Naive thymus-derived CD8-positive, alpha-beta T cell (primary cell): Measurements from ENCODE around the gene C5orf34. TPM values are rescaled to one million over a fixed set of nuclear protein-coding genes. Genes with fewer than 3 reads are reported as not detected.
"Not testable (repeated sequence)": the region's sequence is repeated elsewhere in the genome, so short reads cannot be mapped to it uniquely, and the experiment has no call there.

Source experiments
- ATAC-seq, 2 donors: fragments of 150-1000 bp; cut with Tn5 transposase in 1 of 2; sonication (Bioruptor Pico), chemical (Tn5 transposase) in 1 of 2; 1 replicate in 1 of 2; 2 replicates in 1 of 2; pipeline ENCODE4 v1.10.0; 2021; ENCODE audit warnings: mild to moderate bottlenecking in 2 of 2, moderate library complexity in 2 of 2
- POLR2A ChIA-PET: fragments of 350-600 bp; sonication (Branson Sonifier 250); formaldehyde crosslinking; loops from one replicate; lab custom pipeline; 2021; ENCODE audit warnings: antibody characterized with exemption; lab: Charles Lee
- DNase-seq, 10 donors: peaks; one replicate each; pipeline versions ENCODE4 v3.0.0 to v3.0.0-alpha.2; 2020 to 2022
- H3K27ac Mint-ChIP-seq, 10 donors: one replicate each; pipeline ENCODE4 v1.8.0; 2020 to 2022; ENCODE audit warnings: mild to moderate bottlenecking in 10 of 10, mixed read lengths in 10 of 10, moderate library complexity in 4 of 10, inconsistent platforms in 1 of 10
- H3K27me3 Mint-ChIP-seq, 5 donors: one replicate each; pipeline ENCODE4 v1.8.0; 2021 to 2022; ENCODE audit warnings: mixed read lengths in 5 of 5
- H3K36me3 Mint-ChIP-seq, 3 donors: one replicate each; pipeline ENCODE4 v1.8.0; 2020 to 2022; ENCODE audit warnings: mixed read lengths in 3 of 3, mild to moderate bottlenecking in 2 of 3, inconsistent platforms in 1 of 3
- H3K4me1 Mint-ChIP-seq, 4 donors: one replicate each; pipeline ENCODE4 v1.8.0; 2021 to 2022; ENCODE audit warnings: mixed read lengths in 4 of 4
- H3K4me3 Mint-ChIP-seq, 10 donors: one replicate each; pipeline ENCODE4 v1.8.0; 2020 to 2022; ENCODE audit warnings: mild to moderate bottlenecking in 10 of 10, mixed read lengths in 10 of 10, moderate library complexity in 6 of 10, inconsistent platforms in 1 of 10
- H3K9me3 Mint-ChIP-seq, 9 donors: one replicate each; pipeline ENCODE4 v1.8.0; 2020 to 2022; ENCODE audit warnings: mixed read lengths in 9 of 9, mild to moderate bottlenecking in 3 of 9, inconsistent platforms in 1 of 9, moderate library complexity in 1 of 9
- polyA plus RNA-seq, 3 donors: library from polyadenylated mRNA; unstranded; fragments of 300-500 nt; fragmentation: Illumina TruSeq; gene quantifications; one replicate each; pipeline ENCODE4 v1.2.3, GENCODE V29; 2021
- total RNA-seq, 8 experiments: library from RNA in 2 of 8; stranded (reverse) in 2 of 8; gene quantifications; one replicate each; pipeline ENCODE4 v1.2.3 and lab custom pipeline; 2021 to 2026

C5orf34 gene
- total and polyA plus RNA-seq, 5 experiments from 2014 or later, result 0.77 to 7.4 (median 2.0) TPM

DNA sequence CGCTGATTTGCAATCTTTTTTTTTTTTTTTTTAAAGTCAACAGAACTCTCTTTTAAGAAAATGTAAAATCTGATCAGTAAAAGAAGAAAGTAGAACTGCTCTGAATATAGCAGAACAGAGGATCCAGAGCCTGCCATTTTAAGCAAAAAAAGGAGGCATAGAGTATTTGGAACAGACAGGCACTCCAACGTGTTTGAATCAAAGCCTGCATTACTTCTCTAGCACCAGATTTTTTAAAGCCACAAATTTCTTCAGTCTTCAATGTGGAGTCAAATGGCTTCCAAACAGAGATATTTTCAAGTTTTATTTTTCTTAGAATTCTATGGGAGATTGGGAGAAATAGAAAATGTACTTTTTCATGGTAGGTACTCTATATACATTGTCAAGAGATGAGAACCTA, 36.8 kb upstream of the C5orf34 start:
- POLR2A ChIA-PET, result no interaction called here
- H3K4me1 Mint-ChIP-seq, result peaks cover 6 to 26% (median 15%) of the 10 kb centered on the region in 4 donors
- H3K27ac Mint-ChIP-seq, result peak overlapping the region in 1 of 10 donors; percentile 6
- no peak for ATAC-seq
- no peaks in the 10 kb centered on the region for H3K27me3 Mint-ChIP-seq
- H3K36me3 Mint-ChIP-seq, result peaks cover 0 to 47% (median 4%) of the 10 kb centered on the region in 3 donors
- no peak overlapping the region for H3K4me3 Mint-ChIP-seq
- no peak for DNase-seq
- H3K9me3 Mint-ChIP-seq, result no peaks in the 10 kb centered on the region

DNA sequence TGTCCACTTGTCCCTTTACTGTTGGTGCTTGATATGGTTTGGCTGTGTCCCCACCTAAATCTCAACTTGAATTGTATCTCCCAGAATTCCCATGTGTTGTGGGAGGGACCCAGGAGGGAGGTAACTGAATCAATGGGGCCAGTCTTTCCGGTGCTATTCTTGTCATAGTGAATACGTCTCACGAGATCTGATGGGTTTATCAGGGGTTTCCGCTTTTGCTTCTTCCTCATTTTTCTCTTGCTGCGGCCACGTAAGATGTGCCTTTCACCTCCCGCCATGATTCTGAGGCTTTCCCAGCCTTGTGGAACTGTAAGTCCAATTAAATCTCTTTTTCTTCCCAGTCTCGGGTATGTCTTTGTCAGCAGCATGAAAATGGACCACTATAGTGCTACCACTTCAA, 34.3 kb upstream of the C5orf34 start:
- H3K4me3 Mint-ChIP-seq, ATAC-seq, H3K9me3 Mint-ChIP-seq, DNase-seq, POLR2A ChIA-PET, H3K27me3 Mint-ChIP-seq: not testable (repeated sequence)
- H3K27ac Mint-ChIP-seq, result peak overlapping the region in 2 of 10 donors; percentile 31 to 56
- H3K36me3 Mint-ChIP-seq, result peaks cover 0 to 66% (median 10%) of the 10 kb centered on the region in 3 donors
- peaks cover 16 to 45% (median 21%) of the 10 kb centered on the region in 4 donors for H3K4me1 Mint-ChIP-seq

DNA sequence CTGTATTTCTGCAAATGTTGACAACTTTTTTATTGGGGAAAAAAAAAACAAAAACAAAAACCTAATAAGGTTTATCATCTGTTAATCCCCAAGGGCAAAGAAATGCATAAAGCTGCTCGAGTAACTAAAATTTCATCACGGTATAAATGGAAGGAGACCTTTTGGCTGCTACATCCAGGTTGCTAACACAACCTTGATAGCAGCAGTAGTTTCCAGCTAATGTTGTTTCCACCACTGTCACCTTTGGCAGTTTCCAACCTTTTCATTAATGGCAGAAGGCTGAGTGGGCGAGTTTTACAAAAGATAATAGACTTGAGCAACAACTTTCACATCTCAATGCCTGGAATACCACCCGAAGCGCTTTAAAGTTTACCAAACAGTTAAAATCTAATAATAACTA, 33.4 kb upstream of the C5orf34 start:
- ATAC-seq (no peak), DNase-seq (no peak)
- H3K27me3 Mint-ChIP-seq, result no peaks in the 10 kb centered on the region
- H3K4me1 Mint-ChIP-seq, result peaks cover 19 to 50% (median 24%) of the 10 kb centered on the region in 4 donors
- no peaks in the 10 kb centered on the region for H3K9me3 Mint-ChIP-seq
- H3K4me3 Mint-ChIP-seq, result no peak overlapping the region
- H3K27ac Mint-ChIP-seq, result no peak overlapping the region
- POLR2A ChIA-PET, result no interaction called here
- peaks cover 0 to 73% (median 10%) of the 10 kb centered on the region in 3 donors for H3K36me3 Mint-ChIP-seq

DNA sequence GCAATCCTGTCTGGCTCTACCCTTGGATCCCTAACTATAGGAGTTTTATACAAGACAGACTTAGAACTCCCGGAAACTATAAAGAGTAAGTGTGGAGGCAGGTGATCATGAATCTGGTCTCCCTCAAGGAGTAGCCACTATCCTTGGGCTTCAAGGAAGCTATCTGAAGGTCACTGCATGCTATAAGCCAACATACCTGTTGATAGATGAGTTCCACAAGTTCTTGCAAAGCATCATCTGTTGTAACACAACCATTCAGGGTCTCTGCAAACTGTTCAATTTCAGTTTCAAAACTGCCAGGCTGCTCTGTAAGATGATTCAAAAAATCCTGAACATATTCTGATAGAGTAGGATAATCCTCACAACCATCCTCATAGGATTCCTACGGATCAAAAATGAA, 32.6 kb upstream of the C5orf34 start:
- no peak overlapping the region for H3K4me3 Mint-ChIP-seq
- peaks cover 20 to 54% (median 26%) of the 10 kb centered on the region in 4 donors for H3K4me1 Mint-ChIP-seq
- no peak for DNase-seq
- H3K27me3 Mint-ChIP-seq, result no peaks in the 10 kb centered on the region
- H3K27ac Mint-ChIP-seq, result peak overlapping the region in 1 of 10 donors; percentile 40
- H3K36me3 Mint-ChIP-seq, result peaks cover 0 to 81% (median 10%) of the 10 kb centered on the region in 3 donors
- H3K9me3 Mint-ChIP-seq, result no peaks in the 10 kb centered on the region
- ATAC-seq, result no peak
- POLR2A ChIA-PET, result no interaction called here

DNA sequence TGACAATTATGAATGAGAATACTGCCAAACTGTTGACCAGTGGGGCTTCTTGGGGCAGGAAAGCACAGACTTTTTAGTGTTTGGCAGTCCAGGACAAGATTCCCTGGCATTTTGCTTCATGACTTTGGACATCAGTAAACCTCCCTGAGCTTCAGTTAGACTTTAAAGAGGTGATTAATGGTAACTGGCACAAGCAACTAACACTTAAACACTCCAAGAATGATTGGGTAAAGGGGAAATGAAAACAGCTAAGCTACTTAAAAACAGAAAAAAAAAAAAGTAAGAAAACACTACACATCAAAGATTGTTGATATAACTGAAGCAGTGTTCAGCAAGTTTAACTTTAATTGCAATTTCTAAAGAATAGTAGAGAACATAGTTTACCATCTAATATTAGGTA, 28.5 kb upstream of the C5orf34 start:
- peaks cover 12 to 45% (median 14%) of the 10 kb centered on the region in 4 donors for H3K4me1 Mint-ChIP-seq
- no peaks in the 10 kb centered on the region for H3K27me3 Mint-ChIP-seq
- H3K9me3 Mint-ChIP-seq, result no peaks in the 10 kb centered on the region
- no peak for ATAC-seq
- no peak overlapping the region for H3K4me3 Mint-ChIP-seq
- POLR2A ChIA-PET, result no interaction called here
- no peak for DNase-seq
- peaks cover 0 to 95% (median 7%) of the 10 kb centered on the region in 3 donors for H3K36me3 Mint-ChIP-seq
- peak overlapping the region in 2 of 10 donors; percentile 48 to 64 for H3K27ac Mint-ChIP-seq

DNA sequence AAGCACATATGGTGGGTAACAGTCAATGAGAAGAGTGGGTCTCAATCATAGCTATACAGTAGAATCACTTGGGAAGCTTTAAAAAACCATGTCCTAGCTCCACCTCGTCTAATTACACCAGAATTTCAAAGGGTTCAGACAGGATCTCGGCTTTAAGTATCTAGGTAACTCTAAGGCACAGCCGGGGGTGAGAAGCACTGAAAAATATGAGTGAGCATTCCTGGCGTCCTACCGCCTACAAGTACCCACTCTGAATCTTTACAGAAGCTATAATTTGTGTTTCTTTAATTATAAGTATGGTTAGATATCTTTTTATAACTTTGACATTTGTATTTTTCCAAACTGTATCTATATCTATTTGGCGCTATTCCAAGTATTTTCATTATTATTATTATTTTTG, 25.8 kb upstream of the C5orf34 start:
- POLR2A ChIA-PET, result interaction anchor here (0.6 to 1.3 kb wide), 3 partner anchors 14 to 56 kb away, joined by 3 to 4 read pairs (median 3); no protein-coding TSS in a partner anchor
- peak overlapping the region in 1 of 10 donors; percentile 4 for H3K27ac Mint-ChIP-seq
- no peak overlapping the region for H3K4me3 Mint-ChIP-seq
- no peak for DNase-seq
- H3K27me3 Mint-ChIP-seq, result no peaks in the 10 kb centered on the region
- H3K9me3 Mint-ChIP-seq, result no peaks in the 10 kb centered on the region
- ATAC-seq, result no peak
- peaks cover 12 to 28% (median 13%) of the 10 kb centered on the region in 4 donors for H3K4me1 Mint-ChIP-seq
- peaks cover 0 to 89% (median 6%) of the 10 kb centered on the region in 3 donors for H3K36me3 Mint-ChIP-seq

DNA sequence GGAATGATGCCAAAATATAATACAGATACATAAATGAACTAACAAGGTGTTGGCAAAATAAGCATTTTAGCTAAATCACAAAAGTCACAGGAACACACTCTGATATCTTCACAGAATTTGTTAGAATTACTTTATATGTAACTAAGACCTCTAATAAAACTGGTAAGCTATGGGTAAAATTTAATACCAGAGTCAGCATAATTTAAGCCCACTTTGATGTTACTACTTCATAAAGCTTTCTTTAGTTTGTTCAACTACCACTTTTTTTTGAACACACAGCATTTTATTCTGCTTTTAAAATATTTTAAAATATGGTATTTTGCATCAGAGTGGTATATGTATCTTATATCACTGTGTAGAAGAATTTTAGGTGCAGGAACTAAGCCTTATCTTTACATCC, 22.0 kb upstream of the C5orf34 start:
- ATAC-seq (no peak), DNase-seq (no peak)
- peak overlapping the region in 2 of 10 donors; percentile 50 to 69 for H3K27ac Mint-ChIP-seq
- peaks cover 4 to 22% (median 8%) of the 10 kb centered on the region in 4 donors for H3K4me1 Mint-ChIP-seq
- no peaks in the 10 kb centered on the region for H3K27me3 Mint-ChIP-seq
- peaks cover 11 to 91% (median 22%) of the 10 kb centered on the region in 3 donors for H3K36me3 Mint-ChIP-seq
- H3K9me3 Mint-ChIP-seq, result no peaks in the 10 kb centered on the region
- POLR2A ChIA-PET, result no interaction called here
- H3K4me3 Mint-ChIP-seq, result no peak overlapping the region

DNA sequence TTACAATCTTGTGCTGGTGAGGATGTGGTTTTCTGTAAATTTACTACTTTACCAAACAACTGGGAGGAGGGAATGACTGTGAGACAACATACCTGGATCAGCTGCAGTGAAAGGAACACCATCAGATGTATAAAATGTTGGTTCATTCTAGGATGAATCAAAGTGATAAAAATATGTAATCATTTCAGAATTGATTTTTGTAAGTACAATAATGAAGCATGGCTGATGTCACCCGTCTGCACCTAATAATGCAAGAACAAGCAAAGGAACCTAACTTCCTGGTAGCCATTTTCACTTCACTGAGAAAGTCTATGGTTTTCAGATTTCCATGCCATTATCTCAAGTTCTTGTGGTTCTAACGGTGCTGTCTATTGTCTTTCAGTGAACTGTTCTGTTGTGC, 18.7 kb upstream of the C5orf34 start:
- POLR2A ChIA-PET, result interaction anchor here (1.0 kb wide), 1 partner anchor 70 kb away, joined by 3 read pairs; the partner anchor contains the start of gene NNT
- Mint-ChIP-seq H3K9me3 (no peaks in the 10 kb centered on the region), H3K36me3 (peaks cover 12 to 88% (median 27%) of the 10 kb centered on the region in 3 donors), H3K27me3 (no peaks in the 10 kb centered on the region), H3K27ac (peak overlapping the region in 5 of 10 donors; percentile 6 to 76 (median 25)), H3K4me3 (peak overlapping the region in 1 of 10 donors; percentile 1), H3K4me1 (peaks cover 4 to 16% (median 8%) of the 10 kb centered on the region in 4 donors)
- DNase-seq, result no peak
- ATAC-seq, result no peak

DNA sequence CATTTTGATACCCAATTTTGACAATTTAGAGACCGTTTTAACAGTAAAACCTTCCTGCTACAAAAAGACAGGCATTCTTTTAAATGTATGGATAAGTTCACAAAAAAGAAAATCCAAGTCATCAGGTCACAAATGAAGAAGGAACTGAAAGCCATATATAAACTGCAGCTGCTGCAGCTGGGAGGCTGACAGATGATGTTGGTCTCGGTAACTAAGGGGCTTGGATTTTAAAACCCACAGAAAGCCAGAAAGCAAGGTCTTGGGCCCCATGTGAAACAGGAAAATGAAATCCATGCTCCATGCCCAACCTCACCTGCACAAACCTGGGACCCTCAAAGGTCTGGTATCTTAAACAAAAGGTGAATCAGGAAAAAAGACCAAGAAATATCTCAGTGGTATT, 15.7 kb upstream of the C5orf34 start:
- H3K27ac Mint-ChIP-seq, result peak overlapping the region in 1 of 10 donors; percentile 22
- no peaks in the 10 kb centered on the region for H3K27me3 Mint-ChIP-seq
- no peak overlapping the region for H3K4me3 Mint-ChIP-seq
- POLR2A ChIA-PET, result no interaction called here
- peaks cover 12 to 88% (median 34%) of the 10 kb centered on the region in 3 donors for H3K36me3 Mint-ChIP-seq
- peaks cover 4 to 16% (median 8%) of the 10 kb centered on the region in 4 donors for H3K4me1 Mint-ChIP-seq
- ATAC-seq (no peak), DNase-seq (no peak)
- H3K9me3 Mint-ChIP-seq, result no peaks in the 10 kb centered on the region

DNA sequence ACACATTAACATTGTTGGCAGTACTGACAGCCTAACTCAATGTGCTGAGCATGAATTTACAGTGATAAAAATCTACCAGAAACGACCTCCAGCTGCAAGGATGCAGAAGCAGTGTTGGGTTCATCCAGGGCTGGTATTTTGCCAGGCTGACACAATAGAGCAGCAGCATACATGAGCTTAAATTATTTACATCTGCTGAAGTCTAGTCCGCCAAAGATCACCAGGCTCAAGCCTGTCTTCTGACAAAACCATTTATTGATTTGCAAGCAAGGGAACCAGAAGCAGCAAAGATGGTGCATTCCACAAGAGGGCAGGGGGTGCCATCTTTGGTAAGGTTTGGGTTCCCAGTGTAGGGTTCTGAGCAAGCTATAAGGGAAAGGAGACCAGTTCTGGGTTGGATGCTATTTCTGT, 8.7 kb upstream of the C5orf34 start:
- DNase-seq (no peak), ATAC-seq (no peak)
- peaks cover 0 to 2% (median under 1%) of the 10 kb centered on the region in 4 donors for H3K4me1 Mint-ChIP-seq
- H3K9me3 Mint-ChIP-seq, result no peaks in the 10 kb centered on the region
- H3K27ac Mint-ChIP-seq, result peak overlapping the region in 2 of 10 donors; percentile 21 to 26
- H3K27me3 Mint-ChIP-seq, result no peaks in the 10 kb centered on the region
- POLR2A ChIA-PET, result no interaction called here
- peaks cover 9 to 43% (median 20%) of the 10 kb centered on the region in 3 donors for H3K36me3 Mint-ChIP-seq
- H3K4me3 Mint-ChIP-seq, result no peak overlapping the region

DNA sequence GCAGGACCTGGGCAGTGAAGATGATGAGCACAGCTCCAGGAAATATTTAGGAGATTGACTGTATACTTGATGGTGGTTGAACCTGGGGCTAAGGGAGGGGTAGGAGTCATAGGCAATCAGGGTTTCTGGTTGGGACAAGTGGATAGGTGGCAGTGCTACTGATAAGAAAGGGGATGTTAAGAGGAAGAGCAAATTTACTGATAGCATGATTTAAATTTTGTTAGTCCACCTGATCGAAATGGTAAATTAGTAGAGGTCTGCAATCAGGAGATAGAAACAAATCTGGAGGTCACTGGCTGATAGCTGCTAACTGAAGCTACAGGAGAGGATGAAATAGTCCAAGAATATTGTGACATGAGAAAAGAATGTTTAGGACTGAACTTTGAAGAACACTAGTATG, 5.7 kb upstream of the C5orf34 start:
- POLR2A ChIA-PET, result interaction anchor here (1.0 kb wide), 1 partner anchor 37 kb away, joined by 4 read pairs; the partner anchor contains the start of gene TMEM267
- no peak for DNase-seq
- Mint-ChIP-seq H3K9me3 (no peaks in the 10 kb centered on the region), H3K27ac (peak overlapping the region in 1 of 10 donors; percentile 16), H3K4me1 (peaks cover 1 to 7% (median 3%) of the 10 kb centered on the region in 4 donors), H3K36me3 (peaks cover 9 to 20% (median 9%) of the 10 kb centered on the region in 3 donors), H3K27me3 (no peaks in the 10 kb centered on the region), H3K4me3 (no peak overlapping the region)
- no peak for ATAC-seq

DNA sequence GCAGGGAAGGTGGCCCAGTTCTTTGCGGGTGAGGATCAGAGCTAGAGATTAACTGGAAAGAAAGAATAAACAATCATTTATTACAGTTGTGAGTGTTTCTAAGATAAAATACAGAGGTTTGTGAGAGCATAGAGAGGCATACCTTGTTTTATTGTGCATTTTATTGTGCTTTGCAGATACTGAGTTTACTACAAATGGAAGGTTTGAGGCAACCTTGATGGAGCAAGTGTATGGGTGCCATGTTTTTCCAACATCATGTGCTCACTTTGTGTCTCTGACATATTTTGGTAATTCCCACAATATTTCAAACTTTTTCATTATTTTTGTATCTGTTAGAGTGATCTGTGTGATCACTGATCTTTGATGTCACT, 715 bp upstream of the C5orf34 start:
- H3K4me3 Mint-ChIP-seq, result peak overlapping the region; percentile 91 to 99 (median 96)
- DNase-seq, result no peak
- POLR2A ChIA-PET, result interaction anchor here (0.7 to 2.2 kb wide), 4 partner anchors 31 to 202 kb away, joined by 4 to 61 read pairs (median 8); partner anchors contain the start of genes HMGCS1, NNT and TMEM267
- peak overlapping the region; percentile 93 to 99 (median 98) for H3K27ac Mint-ChIP-seq
- H3K4me1 Mint-ChIP-seq, result peaks cover 16 to 33% (median 32%) of the 10 kb centered on the region in 4 donors
- ATAC-seq, result no peak
- H3K36me3 Mint-ChIP-seq, result no peaks in the 10 kb centered on the region
- H3K27me3 Mint-ChIP-seq, result no peaks in the 10 kb centered on the region
- H3K9me3 Mint-ChIP-seq, result no peaks in the 10 kb centered on the region

DNA sequence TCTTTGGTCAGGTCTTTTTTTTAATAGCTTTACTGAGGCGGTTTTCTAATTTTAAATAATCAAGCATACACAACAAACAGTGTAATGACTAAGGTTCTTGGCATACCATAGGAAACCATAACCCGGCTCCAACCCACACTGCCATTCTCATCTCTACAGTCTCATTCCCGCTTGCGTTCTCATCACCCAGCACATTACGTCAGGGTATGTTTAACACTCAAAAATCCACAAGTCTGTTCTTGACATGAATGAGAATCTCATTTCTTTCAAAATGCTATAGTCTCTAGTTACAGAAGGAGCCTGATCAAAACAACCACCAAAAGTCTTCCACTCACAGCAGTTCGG, 505 bp downstream of the C5orf34 start:
- H3K27ac Mint-ChIP-seq, result peak overlapping the region; percentile 93 to 99 (median 98)
- peaks cover 16 to 38% (median 32%) of the 10 kb centered on the region in 4 donors for H3K4me1 Mint-ChIP-seq
- H3K4me3 Mint-ChIP-seq, result peak overlapping the region; percentile 91 to 99 (median 96)
- POLR2A ChIA-PET, result interaction anchor here (1.0 to 2.2 kb wide), 5 partner anchors 8 to 201 kb away, joined by 3 to 61 read pairs (median 6); partner anchors contain the start of genes HMGCS1, NNT and TMEM267
- H3K9me3 Mint-ChIP-seq, result no peaks in the 10 kb centered on the region
- DNase-seq (no peak), ATAC-seq (no peak)
- no peaks in the 10 kb centered on the region for H3K27me3 Mint-ChIP-seq
- peaks cover 0 to 2% (median 0%) of the 10 kb centered on the region in 3 donors for H3K36me3 Mint-ChIP-seq
